Stimulated activated CD4-positive, alpha-beta T cell treated with anti-CD3 and anti-CD28 coated beads, TNF-alpha, amount 100 ng/mL, for 48 hours (primary cell): Measurements from ENCODE around the gene DDR1.
"Not testable (repeated sequence)": the region's sequence is repeated elsewhere in the genome, so short reads cannot be mapped to it uniquely, and the experiment has no call there.

Experiments used
- DNase-seq, 3 donors: peaks; one replicate each; pipeline ENCODE4 v3.0.0-alpha.2; 2020; ENCODE audit warnings: low read depth in 3 of 3

DDR1 gene

DNA sequence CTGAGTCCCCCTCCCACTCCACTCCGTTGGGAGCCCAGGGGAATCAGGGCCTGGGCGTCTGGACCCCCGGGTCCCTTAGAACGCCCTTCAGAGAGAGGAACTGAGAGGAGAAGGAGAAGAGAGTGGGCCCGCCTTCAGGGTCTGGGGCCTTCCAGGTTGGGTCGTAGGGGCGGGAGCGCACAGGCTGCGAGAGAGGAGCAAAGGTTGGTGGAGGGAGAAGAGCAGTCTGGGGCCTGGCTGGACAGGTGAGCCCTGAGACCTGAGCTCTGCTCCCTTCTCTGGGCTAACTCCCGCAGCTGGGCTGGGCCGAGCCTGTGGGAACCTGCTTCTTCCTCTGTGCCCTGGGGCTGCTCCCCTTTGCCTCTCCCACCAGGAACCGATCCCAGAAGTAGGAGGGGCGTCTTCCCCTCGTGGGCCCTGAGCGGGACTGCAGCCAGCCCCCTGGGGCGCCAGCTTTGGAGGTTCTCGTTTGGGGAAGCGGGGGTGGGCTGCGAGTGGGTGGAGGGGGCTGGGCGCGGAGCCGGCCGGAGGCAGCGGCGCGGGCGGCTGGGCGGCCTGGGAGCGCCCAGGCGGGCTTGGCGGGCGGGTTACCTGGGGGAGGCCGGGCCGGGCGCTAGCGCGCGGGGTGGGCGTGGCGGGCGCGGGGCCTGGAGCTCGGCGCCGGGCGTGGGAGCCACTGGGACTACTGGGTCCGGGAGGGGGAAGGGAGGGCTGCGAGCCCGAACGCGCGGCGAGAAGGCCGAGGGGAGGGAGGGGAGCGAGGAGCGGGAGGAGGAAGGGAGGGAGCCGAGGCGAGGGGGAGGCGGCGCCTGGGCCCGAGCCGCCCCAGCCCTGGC lies at the start of gene DDR1:
Gene DDR1, plus strand, starts transcription at position 835 of the 836 bp plus-strand sequence. CDS start 4,211 bp downstream, outside the sequence.
- DNase-seq: peak in 2 of 3 donors; percentile 35 to 45

DNA sequence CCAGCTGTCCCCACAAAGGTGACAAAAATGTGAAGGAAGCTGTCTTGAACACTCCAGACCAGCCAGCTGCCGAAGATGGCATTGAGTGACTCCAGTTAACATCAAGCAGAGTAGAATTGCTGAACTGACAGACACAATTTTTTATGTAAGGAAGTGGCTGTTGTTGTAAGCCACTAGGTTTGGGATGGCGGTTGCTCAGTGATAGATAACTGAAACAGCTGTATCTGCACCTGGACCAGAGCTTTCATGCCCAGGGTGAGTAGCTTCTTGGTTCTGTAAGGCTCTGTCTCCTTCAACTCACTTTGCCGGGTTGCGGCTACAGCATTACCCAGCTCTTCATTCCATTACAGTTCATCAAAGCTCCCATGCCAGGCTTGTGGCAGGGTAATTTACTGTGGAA lies 49.7 kb upstream of the DDR1 start:
- no peak for DNase-seq

DNA sequence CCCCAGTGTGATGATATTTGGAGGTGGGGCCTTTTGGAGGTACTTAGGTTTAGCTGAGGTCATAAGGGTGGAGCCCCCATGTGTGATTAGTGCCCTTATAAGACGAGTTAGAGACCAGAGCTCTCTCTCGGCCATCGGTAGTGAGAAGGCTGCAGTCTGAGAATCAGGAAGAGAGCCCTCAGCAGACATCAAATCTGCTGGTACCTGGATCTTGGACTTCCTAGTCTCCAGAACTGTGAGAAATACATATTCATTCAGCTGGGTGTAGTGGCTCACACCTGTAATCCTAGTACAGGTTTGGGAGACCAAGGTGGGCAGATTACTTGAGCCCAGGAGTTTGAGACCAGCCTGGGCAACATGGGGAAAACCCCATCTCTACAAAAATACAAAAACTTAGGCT lies 48.7 kb upstream of the DDR1 start:
- DNase-seq: no peak

DNA sequence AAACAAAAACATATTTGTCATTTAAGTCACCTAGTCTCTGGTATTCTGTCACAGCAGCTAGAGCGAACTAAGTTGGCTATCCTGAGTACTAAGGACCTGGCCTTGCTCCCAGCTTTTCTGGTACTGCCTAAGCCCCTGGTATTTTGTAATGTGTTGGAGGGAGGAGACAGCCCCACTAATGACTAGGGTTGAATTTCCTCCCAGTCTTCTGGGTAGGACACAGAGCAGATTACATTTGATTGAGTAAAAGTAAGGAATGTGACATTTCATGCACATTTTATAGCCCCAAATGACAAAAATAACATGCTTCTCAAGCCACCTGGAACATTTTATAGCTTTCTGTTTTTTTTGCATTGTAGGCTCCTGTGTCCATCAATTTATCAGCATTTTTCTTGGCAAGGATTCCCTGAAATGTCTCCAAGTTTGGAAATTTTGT lies 47.9 kb upstream of the DDR1 start:
- no peak for DNase-seq

DNA sequence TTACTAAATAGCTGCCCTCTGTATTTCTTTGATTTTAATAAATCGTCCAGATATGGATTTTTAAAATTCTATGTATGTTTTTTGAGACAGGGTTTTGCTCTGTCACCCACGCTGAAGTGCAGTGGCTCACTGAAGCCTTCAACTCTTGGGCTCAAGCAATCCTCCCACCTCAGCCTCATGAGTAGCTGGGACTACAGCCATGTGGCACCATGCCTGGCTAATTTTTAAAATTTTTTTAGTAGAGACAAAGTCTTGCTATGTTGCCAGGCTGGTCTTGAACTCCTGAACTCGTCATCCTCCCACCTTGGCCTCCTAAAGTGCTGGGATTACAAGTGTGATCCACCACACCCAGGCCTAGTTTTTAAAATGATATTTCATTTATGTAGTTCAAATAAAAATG lies 47.4 kb upstream of the DDR1 start:
- no peak for DNase-seq

DNA sequence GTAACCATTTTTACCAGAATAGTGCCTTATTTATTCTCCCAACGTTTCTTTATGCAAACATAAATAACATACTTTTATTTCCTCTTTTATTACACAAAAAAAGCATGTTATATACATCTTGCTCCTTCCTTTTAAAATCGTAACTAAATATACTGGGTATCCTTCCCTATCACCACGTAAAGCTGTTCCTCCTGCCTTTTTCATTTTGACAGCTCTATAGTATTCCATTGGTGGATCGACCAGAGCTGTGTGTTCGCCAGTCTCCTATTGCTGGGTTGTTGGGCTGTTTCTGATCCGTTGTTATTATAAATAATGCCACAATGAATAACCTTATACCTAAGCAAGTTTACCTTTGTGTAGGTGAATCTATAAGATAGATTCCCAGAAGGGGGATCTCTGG lies 46.9 kb upstream of the DDR1 start:
- no peak for DNase-seq

DNA sequence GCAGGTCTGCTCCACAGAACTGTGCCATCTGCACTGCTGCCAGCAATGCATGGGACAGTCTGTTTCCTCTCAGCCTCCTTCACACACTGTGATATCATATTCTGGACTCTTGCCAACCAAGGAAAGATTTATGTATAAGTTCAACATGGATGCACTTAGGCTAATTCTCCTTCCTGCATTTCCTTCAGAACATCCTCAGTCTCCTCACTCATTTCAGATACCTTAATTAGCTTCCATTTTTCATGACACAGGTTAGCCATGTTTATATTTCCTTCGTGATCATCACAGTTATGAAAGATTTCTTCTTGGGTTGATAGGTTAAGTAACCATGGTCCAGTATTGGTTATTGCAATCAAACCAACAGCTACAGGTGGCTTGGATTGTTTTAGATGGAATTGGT lies 46.4 kb upstream of the DDR1 start:
- DNase-seq: no peak

DNA sequence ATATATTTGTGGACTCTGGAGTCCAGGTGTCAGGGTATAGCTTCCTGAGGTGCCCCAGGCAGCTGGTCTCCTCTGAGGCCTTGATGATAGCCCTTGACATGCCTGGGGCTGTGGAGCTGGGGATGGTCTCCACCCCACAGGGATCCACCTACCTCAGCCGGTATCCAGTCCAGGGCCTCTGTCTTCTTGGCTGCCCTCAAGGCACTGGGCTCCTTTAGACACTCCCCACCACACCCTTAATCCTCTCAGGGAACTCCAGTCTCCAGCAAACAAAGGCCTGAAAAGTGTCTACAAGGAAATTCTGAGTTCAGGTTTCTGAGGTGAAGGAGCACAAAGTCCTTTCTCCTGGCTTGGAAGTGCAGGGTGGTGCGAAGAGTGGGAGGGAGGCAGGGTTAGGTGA lies 44.6 kb upstream of the DDR1 start:
- DNase-seq: no peak

DNA sequence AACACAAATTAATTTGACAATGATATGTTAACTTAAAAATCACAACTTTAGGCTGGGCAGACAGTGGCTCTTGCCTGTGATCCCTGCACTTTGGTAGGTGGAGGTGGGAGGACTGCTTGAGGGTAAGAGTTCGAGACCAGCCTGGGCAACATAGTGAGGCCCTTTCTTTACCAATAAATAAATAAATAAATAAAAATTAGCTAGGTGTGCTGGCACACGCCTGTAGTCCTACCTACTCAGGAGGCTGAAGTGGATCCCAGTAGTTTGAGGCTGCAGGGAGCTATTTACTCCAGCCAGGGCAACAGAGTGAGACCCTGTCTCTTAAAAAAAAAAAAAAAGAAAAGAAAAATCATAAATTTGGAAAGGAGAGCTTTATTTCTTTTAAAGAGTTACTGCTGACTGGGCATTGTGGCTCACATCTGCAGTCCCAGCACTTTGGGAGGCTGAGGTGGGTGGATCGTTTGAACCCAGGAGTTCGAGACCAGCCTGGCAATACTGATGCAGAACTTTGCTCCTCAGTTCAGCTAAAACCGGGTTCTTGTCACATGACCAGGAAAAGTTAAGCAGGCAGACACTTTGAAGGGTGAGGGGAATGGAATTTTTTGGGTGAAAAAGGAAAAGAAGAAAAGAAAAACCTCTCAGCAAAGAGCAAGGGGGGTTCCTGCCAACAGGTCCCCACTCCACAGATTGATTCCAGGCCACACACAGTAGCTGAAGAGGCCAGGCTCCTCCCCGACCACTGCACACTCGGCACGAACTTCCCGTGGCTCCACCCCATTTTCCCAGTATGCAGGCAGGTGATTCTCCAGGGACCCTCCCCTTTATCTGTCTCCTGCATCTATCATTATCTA lies 44.0 kb upstream of the DDR1 start:
- no peak for DNase-seq

DNA sequence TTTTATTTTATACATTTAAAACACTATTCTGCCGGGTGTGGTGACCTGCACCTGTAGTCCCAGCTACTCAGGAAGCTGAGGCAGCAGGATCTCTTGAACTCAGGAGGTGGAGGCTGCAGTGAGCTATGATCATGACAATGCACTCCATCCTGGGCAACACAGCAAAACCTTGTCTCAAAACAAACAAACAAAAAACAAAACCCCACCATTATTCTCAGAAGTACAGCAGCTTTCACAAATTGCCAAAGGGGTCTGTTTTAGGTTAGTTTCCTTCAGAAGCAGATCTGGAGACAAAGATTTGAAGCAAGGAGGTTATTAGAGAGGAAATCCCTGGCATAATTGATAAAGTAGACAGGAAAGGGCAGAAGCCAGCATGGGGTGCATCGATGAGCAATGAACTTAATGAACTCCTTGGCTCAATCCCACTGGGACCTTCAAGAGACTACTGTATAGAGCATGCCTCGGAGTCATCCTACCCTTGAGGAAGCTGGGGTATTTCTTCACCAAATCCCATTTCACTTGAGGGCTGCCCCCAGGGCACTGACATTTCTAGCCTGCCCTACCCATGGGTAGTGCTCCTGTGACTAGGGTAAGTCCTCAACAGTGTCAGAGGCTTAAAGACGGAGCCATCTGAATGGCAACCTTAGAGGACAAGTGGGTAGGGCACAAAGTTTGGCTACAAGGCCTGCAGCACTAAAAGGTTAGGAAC lies 43.2 kb upstream of the DDR1 start:
- DNase-seq: no peak

DNA sequence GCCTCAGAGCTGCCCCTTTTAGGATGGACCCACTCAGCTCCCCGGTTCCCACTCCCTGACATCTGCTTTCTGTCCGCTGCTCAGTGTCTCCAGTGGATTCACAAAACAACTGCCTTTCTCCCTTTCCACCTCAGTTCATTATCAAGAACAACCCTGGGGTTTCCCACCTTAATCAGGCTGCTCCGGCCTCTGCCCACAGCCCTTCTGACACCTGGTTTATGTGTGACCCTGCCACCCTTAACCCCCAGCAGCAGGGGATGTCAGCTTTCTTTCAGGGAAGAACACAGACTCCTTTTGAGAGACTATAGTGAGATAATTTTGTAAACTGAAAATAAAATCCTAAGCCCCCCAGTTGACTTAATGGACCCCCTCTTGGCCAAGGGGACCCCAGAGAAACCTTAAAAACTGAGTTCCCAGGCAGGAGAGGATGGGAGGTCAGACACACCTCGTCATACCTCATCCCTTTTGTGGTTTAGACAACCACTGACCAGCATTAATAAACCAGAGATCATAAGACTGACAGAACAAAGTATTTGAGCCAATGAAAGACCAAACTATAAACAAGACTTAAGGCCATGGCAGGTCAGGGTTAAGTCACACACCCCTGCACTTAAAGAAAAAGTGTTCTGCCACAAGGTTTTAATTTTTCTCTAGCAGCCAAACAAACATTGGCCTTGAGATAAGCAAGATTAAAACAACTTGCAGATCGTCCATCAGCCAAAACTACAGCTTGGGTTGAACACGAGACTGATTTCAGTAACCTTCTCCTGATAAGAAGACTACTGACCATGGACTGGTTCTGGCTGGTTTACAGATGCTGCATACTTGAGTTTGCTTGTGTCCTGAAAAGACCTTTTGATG lies 42.4 kb upstream of the DDR1 start:
- DNase-seq: no peak

DNA sequence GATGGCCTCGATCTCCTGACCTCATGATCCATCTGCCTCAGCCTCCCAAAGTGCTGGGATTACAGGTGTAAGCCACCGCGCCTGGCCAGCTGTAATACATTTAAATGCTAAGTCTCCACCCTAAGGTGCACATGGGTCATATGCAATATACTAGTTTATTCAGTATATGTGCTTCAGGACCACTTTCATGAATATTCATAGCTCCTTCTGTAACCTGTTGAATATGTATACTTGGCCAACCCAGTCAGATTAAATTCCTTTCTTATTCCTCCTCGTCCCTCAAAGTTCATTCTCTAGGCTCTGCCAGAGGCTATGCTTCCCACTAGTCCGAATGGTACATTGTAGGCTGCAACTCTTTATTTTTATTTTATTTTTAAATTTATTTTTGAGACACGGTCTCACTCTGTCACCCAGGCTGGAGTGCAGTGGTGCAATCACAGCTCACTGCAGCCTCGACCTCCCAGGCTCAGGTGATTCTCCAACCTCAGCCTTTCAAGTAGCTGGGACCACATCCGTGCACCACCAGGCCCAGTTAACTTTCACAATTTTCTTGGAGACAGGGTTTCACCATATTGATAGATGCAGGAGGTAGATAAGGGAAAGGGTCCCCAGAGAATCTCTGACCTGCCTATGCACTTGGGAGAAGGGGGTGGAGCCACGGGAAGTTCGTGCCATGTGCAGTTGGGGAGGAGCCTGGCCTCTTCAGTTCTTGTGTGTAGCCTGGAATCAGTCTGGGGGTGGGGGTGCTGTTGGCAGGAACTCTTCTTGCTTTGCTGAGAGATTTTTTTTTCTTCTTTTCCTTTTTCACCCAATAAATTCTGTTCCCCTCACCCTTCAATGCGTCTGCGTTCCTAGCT lies 41.3 kb upstream of the DDR1 start:
- DNase-seq: no peak

DNA sequence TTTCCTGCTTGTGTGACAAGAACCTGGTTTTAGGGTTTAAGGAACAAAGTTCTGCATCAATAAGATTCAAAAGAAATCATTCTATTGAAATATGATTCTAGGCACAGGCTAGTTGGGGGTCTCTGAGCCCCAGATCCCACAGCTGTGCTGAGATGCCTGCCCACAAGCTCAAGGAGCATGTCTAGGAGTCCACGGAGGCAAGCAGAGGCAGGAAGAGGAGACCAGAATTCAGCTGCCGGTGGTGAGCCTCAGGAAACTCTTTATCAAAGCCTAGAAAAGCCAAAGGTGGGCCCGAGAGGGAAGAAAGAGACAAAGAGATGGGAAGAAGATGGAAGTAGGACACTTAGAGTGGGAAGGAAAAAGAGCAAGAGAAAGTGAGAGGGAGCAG lies 40.7 kb upstream of the DDR1 start:
- no peak for DNase-seq

DNA sequence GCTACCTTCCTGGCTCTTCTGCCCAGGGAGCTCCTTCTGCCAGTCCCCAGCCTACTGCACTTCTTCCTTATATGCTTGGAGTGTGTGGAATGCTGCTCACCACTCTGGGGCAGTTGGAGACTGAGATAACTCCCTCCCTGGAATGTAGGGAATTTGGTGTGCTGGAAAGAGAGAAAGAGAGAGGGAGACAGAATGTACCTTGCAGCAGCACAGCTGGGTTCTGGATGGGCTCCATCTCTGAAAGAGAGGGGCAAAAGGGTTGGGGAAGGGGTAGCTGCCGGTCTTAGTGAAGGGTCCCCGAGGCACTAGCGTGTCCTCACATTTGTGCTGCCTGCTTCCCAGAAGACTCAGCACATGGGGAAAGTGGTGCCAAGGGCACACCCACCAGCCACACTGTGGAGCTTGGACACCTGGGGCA lies 40.2 kb upstream of the DDR1 start:
- no peak for DNase-seq

DNA sequence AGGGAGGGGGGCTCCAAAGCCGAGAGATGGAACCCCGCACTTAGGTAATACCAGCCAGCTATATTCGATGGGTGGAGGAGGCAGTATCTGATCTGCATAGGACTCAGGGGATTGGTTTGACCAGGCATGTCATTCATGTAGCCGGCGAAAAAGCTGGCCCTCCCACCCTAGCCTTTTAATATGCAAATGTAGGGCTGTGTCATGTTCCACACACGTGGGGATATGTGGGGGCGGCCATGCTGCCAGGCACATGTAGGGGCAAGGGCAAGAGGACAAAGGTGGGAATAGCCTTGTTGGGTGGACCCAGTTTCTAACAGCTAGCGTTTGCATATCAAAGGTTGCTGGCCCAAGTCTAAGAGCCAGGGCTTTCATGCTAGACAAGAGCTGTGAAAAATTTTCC lies 39.1 kb upstream of the DDR1 start:
- DNase-seq: no peak

DNA sequence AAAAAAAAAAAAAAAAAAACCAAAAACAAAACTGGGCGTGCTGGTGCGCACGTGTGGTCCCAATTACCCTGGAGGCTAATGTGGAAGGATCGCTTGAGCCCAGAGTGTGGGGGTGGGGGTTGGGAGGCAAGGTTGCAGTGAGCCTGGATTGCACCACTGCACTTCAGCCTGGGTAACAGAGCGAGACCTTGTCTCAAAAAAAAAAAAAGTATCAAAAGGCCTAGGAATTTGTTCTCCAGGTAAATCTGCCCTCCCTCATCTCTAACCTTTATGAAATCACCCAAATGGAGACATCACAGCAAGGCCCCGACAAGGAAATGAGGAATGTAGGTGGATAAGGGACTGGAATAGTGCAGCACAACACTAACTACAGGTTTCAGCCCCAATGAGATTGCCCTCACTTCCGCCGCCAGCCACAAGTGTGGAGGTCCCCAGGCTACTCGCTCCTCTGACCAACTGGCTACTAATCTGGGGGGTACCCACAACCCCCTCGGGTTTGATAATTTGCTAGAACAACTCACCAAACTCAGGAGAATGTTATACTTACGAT lies 36.8 kb upstream of the DDR1 start:
- DNase-seq: no peak

DNA sequence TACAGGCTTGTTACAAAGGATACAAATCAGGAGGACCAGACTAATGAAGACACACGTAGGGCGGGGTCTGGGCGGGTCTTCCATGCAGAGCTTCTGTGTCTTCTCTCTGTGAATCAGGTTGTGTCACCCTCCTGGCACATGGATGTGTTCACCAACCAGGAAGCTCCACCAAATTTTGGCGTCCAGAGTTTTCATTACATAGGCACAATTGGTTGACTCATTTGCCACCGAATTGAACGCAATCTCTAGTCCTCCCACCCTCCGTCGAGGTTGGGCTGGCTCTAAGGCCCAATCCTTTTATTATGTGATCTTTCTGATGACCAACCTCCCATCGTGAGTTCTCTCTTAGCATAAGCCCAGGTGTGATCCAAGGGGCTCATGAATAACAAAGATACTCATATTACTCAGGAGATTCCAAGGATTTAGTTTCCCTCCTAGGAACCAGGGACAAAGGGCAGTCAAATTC lies 36.3 kb upstream of the DDR1 start:
- DNase-seq: no peak

DNA sequence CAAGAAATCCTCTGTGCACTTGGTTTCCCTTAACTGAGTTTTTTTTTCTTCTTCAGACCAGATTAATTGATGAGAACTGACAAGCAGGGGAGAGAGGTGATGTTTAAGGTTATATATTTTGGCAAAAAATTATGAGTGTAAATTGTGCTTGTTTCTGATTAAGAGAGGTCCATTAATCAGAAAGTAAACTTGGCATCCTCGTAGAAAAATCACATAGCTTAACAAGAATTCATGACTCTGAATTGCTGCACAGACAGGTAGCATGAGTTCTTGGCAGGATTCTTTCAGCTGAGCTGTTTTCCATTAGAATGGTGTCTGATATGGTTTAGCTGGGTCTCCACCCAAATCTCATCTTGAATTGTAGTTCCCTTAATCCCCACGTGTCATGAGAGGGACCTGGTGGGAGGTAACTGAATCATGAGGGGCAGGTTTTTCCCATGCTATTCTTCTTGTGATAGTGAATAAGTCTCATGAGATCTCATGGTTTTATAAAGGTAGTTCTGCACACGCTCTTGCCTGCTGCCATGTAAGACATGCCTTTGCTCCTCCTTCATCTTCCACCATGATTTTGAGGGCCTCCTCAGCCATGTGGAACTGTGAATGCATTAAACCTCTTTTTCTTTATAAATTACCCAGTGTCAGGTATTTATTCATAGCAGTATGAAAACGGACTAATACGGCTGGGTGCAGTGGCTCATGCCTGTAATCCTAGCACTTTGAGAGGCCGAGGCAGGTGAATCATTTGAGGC lies 34.2 kb upstream of the DDR1 start:
- no peak for DNase-seq

DNA sequence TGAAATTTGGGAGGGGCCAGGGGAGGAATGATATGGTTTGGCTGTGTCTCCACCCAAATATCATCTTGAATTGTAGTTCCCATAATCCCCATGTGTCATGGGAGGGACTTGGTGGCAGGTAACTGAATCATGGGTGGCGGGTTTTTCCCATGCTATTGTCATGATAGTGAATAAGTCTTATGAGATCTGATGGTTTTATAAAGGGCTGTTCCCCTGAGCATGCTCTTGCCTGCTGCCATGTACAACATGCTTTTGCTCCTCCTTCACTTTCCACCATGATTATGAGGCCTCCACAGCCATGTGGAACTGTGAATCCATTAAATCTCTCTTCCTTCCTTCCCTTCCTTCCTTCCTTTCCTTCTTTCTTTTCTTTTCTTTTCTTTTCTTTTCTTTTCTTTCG lies 31.9 kb upstream of the DDR1 start:
- DNase-seq: not testable (repeated sequence)
